DMS114 treated with DMSO at 0.1 percent for 48 hours (cell line): Measurements from ENCODE around the gene WDR38.
"Not testable (repeated sequence)": the region's sequence is repeated elsewhere in the genome, so short reads cannot be mapped to it uniquely, and the experiment has no call there.

Experiments used
- DNase-seq: peaks from one replicate; lab custom pipeline; 2025; ENCODE audit not compliant: unreplicated experiment; lab: John Stamatoyannopoulos, UW

The WDR38 gene

DNA sequence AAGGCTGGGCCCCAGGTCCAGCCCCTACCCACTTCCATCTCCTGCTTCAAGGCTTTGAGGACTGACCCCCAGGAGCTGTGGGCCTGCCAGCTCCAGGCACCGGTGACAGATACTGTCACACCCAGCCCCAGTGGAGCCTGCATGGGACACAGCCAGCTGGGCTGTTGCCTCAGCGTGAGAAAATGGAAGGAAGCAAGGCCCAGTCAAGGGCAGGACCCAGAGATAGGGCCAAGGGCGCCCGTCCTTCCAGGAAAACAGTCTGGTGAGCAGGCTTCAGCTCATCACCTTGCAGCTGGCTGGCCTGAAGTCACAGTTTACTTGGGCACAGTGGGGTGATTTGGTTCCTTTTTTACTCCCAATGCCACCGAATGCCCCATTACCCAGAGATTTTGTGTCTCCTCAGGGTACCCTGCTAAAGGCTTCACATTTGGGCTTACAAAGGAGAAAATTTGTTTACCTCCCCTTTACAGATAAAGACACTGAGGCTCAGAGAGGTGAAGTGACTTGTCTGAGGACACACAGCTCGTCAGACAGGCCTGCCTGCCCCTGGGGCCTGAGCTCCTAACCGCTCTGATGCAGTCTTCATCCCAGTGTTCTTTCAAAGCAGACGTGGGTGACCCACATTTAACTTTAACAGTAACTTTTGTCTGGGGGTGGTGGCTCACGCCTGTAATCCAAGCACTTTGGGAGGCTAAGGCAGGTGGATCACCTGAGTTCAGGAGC is 21.5 kb upstream of the WDR38 start:
- no peak for DNase-seq

DNA sequence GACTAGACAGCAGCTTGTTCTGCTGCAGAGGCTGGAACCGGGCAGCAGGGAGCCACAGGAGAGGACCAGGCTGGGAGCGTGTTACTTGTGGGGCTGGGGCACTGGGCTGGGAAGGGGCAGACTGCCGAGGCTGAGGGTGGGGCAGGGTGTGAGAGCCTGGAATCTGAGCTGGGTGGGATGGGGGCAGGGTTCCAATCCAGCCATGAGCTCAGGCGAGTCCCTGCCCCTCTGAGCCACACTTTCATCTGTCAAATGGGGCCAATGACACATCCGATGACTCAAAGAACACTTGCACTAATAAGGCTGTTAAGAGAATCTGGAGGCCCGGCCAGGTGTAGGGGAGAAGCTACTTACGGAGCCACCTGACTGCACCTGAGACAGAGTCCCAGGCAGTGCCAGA is 18.7 kb upstream of the WDR38 start:
- no peak for DNase-seq

DNA sequence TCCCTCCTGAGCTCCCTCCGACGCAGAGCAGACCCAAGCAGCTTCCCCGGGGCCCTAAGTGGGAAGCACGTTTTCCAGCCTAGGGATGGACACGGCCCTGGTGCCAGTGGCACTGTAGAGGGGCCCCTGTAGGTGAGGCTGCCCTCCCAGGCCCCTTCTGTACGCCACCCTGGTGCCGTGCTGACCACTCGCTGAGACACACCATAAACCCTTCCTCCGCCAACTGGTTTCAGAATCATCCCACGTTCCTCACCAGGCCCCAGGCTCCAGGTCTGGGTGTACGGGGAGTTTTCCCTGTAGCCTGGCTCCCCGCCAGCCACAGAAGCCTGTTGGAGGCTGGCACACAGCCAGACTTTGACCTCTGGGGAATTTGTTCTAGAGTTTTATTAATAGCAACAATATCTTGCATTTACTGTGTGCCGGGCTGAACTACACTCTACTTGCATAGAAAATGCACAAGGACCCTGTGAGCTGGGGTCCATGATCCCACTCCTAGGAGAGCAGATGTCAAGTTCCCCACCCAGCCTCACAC is 18.2 kb upstream of the WDR38 start:
- no peak for DNase-seq

DNA sequence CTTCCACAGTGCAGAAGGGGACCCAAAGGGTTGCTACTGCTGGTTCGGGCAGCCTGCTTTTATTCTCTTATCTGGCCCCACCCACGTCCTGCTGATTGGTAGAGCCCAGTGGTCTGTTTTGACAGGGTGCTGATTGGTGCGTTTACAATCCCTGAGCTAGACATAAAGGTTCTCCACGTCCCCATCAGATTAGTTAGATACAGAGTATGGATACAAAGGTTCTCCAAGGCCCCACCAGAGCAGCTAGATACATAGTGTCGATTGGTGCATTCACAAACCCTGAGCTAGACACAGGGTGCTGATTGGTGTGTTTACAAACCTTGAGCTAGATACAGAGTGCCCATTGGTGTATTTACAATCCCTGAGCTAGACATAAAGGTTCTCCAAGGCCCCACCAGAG is 15.1 kb upstream of the WDR38 start:
- DNase-seq = not testable (repeated sequence)

DNA sequence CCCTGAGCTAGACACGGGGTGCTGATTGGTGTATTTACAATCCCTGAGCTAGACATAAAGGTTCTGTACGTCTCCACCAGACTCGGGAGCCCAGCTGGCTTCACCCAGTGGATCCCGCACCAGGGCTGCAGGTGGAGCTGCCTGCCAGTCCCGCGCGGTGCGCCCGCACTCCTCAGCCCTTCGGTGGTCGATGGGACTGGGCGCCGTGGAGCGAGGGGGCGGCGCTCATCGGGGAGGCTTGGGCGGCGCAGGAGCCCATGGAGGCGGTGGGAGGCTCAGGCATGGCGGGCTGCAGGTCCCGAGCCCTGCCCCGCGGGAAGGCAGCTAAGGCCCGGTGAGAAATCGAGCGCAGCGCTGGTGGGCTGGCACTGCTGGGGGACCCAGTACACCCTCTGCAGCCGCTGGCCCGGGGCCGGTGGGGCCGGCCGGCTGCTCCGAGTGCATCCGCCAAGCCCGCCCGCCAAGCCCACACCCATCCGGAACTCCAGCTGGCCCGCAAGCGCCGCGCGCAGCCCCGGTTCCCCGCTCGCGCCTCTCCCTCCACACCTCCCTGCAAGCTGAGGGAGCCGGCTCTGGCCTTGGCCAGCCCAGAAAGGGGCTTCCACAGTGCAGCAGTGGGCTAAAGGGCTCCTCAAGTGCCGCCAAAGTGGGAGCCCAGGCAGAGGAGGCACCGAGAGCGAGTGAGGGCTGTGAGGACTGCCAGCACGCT is 14.5 kb upstream of the WDR38 start:
- DNase-seq = not testable (repeated sequence)

DNA sequence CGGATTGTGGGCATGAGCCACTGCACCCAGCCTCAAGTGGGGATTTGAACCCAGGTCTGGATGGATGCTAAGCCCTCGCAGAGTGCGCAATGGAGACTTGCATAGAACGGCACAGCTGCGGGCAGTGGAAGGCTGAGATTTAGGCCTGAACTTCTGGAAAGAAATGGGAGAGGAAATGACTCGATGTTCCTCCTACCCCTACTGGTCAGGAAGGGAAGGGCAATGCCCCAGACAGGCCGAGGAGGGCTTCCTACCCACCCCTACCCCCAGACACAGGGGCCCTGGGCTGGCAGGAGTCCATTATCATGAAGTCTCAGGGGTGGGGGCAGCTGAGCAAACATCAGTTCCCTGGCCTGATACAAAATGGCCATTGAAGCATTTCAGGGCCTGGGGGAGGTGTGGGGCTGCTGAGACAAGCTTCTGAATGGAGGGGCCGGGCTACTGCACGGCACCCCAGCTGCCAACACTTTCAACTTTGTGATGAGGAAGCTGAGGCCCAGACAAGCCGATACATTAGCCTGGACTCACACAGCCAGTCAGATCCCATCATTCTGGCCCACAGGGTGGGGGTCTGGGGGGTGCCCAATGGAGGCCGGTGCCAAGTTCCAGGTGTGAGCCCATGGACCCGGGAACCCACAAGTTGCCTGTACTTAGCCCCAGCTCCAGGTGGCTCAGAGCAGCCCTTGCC is 13.5 kb upstream of the WDR38 start:
- DNase-seq = no peak

DNA sequence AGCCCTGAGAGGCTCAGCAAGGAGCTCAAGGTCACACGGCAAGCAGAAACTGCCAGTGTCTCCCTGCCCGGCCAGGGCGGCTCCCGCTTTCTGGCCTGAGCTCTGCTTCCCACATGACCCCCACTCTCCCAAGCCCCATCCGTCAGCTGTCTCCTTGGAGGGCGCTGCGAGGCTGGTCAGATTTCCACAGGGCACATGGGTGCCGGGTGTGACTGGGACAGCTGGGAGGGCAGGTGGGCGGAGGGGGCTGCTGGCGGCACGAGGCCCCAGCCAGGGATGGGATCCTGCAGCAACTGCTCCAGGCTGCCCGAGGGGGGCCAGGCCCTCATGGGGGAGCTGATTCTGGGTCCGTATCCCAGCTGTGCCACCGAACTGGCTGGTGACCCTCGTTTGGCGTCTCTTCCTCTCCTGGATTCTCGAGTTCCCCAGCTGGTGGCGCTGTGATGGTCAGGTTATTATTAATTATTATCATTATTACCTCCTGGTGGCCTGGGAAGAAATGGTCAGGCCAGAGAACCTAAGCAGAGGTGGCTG is 12.9 kb upstream of the WDR38 start:
- no peak for DNase-seq

DNA sequence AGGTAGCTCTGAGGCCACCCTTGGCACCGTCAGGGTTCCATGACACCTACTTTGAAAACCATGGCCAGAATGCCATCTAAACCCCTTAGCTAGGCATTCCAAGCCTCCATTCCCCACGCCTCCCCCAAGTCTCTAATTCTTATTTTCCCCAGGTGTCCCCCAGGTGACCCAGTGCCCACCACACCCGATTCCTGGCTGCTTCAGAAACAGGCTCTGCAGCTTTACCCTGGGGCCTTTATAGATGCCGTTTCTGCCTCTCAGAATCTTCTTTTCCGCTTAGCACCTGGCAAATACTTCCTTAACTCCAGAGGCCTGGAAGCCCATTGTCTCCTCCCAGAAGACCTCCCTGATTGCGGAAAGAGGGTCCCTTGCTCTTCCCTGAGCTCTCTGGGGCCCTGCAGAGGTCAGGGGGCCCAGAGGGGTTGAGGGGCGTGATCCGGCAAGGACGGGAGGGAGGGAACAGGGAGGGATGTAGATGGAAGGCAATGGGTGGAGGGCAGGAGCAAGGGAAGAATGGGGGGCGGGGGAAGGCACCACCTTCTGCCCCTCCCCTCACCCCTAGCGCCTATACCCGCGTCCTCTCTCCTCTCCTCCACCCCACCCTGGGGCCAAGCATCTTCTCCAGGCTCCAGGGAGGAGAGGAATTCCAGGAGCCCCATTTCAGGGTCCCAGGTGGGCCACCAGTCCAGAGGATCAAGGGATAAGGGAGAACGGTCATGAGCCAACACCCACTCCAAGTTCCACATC is 12.0 kb upstream of the WDR38 start:
- no peak for DNase-seq

DNA sequence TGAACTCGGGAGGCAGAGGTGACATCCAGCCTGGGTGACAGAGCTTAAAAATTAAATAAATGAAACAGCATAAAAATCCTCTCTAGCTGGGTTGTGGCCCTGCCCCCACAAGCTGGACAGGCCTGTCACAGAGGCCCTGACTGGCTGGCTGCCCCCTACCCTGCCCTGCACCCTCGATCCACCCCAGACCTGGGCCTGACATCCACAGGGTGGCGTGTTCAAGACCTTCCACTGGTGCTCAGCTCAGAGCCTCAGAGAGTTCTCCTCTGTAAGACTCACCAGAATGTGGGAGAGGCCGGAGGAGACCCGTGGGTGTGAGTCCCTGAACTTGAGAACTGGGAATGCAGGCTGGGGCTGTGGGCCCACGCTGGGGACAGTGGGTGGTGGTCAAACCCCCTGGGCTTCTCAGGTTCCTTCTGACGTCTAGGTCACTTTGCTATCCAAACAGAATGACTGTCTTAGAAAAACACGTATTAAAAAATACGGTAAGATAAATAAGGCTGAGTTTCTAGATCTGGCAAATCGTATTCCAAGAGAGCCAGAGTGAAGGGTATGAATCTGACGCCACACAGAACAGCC is 9.7 kb upstream of the WDR38 start:
- DNase-seq = no peak

DNA sequence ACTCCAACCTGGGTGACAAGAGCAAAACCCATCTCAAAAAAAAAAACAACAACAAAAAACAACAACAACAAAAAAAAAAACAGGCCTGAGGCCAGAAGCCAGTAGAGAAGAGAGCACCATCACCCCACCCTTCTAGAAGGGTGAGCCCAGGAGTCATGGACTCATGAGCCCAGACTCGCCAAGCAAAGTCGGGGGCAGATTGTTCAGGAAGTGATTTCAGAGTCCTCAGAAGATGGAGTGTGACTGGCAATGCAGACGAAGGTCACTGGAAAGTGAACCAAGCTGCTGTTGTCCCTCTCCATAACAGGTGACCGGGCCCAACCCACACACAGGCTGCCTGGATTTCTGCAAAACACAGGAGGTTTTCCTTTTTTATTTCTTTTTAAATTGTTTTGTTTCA is 9.0 kb upstream of the WDR38 start:
- no peak for DNase-seq

DNA sequence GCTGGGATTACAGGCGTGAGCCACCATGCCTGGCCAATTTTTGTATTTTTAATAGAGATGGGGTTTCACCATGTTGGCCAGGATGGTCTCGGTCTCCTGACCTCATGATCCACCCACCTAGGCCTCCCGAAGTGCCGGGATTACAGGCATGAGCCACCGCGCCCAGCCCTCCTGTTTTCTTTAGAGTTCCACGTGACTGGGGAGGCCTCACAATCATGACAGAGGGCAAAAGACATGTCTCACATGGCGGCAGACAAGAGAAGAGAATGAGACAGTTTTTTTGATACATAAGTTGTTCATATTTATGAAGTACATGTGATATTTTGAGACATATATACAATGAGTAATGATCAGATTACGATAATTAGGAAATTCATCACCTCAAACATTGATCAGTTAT is 6.8 kb upstream of the WDR38 start:
- not testable (repeated sequence) for DNase-seq

DNA sequence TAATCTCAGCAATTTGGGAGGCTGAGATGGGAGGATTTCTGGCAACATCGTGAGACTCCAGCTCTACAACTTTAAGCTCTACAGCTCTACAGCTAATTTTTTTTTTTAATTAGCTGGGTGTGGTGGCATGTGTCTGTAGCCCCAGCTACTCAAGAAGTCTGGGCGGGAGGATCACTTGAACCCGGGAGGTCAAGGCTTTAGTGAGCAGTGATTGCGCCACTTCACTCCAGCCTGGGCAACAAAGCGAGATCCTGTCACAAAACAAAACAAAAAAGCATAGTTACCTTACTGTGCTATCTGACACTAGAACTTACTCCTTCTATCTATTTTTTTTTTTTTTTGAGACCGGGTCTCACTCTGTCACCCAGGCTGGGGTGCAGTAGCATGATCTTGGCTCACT is 6.3 kb upstream of the WDR38 start:
- no peak for DNase-seq

DNA sequence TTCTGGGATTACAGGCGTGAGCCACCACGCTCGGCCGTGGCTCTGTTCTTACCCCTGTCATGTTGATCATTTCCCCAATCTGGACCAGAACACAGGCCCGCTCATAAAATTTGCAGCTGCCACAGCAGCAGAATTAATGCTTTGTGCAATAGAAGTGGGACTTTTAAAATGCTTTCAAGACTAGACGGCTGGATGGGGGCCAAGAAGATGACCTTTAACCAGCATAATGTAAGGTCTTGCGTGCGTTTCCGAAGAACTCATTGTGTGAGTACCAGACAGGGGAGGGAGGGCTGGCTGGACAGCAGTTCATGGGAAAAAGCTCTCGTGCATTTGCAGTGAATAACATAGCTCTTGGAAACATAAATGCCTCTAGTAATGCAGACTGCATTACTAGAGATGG is 3.5 kb upstream of the WDR38 start:
- DNase-seq = no peak

DNA sequence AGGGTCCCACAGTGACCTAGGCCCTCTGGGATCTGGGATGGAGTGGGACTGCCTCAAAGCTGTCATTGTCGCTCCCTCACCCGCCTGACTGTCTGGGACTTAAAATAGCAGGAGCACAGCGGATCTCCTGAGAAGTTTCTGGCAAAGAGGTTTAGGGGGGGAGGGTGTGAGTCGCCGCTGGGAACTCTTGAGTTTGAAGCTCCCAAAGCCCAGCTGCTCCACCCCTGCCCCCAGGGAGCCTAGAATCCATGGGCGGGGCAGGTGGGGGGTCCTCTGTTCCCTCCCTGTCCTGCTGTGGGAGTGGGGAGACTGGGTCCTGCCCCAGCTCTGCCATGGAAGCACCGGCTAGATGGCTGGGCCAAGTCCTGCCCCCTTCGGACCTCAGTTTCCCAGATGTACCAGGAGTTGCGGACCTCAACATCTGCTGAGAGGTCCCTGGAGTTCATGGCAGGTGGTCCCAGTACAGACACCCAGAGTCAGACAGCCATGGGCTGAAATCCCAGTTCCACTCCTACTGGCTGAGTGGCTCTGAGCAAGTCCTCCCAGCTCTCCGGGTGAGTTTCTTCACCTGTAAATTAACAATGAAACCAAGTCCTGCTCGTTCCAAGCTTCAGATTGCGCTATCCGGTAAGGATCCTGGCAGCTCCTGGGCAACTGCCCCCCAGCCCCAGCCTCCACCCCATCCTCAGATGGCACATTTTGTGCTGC is 985 bp upstream of the WDR38 start:
- no peak for DNase-seq

DNA sequence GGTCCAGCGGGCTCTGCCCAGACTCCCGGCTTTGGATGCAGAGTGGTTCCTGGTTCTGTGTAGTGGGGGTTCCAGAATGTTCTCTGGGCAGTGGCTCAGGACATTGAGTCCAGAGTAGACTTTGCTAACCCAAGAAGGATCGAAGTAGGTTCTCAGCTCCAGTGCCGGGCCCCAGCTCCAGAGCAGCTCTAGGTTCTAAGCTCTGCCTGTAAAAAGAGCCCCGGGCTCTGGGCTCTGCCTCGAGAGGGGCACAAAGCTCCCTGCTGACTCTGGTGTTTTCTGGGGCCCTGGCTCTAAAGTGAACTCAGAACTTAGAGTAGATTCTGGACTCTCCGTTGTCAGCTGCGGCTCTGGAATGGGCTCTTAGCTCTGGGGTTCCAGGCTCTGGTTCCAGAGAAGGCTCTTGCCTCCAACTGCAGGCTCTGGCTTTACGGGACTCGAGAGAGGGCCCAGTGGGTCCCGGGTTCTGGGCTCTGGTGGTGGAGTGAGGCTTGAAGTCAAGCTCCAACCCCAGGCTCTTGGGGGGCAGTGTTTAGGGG is 414 bp downstream of the WDR38 start:
- no peak for DNase-seq

DNA sequence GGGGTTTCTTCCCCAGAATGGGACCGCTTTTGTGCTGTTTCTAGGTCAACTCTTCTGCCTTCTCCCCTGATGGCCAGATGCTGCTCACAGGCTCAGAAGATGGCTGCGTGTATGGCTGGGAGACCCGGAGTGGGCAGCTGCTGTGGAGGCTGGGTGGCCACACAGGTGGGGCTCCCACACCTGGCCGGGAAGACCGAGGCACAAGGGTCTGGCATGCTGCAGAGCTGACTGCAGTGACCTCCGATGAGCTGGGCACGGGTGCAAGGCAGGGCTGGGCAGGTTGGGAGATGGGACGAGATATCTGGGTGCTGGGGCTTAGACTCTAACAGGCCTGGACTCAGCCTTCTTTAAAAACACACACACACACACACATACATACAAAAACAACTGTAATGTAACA is 901 bp downstream of the WDR38 start:
- DNase-seq = no peak

DNA sequence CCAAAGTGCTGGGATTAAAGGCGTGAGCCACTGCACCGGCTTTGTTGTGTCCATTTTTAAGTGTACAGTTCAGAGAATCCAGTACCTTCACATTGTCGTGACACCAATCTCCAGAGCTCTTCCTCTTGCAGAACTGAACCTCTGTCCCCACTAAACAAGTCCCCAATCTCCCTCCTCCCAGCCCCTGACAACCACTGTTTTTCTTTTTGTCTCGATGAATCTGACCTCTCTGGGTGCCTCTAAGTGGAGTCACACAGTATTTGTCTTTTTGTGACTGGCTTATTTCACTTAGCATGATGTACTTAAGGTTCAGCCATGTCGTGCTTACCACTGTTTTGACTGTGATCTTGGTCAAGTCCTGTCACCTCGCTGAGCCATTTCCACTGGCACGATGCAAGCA is 1.6 kb downstream of the WDR38 start:
- no peak for DNase-seq

DNA sequence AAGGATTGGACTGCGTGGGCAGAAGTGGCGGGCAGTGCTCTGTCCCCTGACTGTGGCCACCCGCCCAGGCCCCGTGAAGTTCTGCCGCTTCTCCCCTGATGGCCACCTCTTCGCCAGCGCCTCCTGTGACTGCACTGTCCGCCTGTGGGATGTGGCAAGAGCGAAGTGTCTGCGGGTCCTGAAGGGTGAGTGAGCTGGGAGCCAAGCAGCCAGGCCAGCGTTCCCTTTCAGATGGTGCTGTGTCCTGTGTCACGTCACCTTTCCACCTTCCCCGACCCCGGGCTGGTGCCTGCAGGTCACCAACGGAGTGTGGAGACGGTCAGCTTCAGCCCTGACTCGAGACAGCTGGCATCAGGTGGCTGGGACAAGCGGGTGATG is 2.3 kb downstream of the WDR38 start:
- DNase-seq = no peak

DNA sequence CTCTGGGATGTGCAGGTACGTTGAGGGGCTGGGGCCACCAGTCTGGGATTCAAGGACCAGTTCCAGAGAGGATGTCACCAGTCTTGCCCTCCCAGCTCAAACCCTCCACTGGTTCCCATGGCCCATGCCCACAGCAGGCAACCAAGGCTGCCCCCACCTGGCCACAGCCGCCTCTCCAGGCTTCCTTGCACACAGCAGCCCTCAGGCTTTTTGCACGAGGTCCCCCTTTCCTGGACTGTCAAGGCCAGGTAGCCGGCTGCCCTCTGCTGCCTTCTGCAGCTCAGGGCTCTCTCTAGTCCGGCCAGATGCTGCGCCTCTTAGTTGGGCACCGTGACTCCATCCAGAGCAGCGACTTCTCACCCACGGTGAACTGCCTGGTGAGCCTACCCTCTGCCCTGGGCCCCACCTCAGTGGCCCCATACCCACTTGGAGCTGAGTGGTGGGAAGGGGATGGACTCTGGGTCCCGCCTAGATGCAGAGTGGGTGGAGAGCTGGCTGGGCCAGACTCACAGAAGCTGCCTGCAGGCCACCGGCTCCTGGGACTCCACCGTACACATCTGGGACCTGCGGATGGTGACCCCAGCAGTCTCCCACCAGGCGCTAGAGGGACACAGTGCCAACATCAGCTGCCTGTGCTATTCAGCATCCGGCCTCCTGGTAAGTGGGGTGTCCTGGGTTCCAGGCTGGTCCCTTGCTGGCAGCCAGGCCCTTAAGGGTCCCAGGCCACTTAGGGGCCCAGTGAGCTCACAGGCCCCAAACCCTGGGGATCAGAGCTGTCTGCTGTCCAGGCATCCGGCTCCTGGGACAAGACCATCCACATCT is 2.9 kb downstream of the WDR38 start:
- peak; percentile 2 for DNase-seq
